Stimulated activated CD8-positive, alpha-beta memory T cell treated with anti-CD3 and anti-CD28 coated beads, Interleukin-15, amount 100 ng/mL, for 1 hour (primary cell): ENCODE results near the gene ZSCAN29.
A peak's percentile ranks its signal among the peaks of the same experiment; 100 is the strongest.
"Not testable (repeated sequence)": the region's sequence is repeated elsewhere in the genome, so short reads cannot be mapped to it uniquely, and the experiment has no call there.

Experiments used
- DNase-seq: peaks from one replicate; pipeline ENCODE4 v3.0.0-alpha.2; 2020; ENCODE audit warnings: low read depth

The ZSCAN29 gene

GRCh38 chr15:43370975-43371974 is at the start of gene ZSCAN29, which contains the start of gene TUBGCP4:
TSS of gene ZSCAN29 (minus strand) at chr15:43371043. CDS start at chr15:43369913, 1,130 bp downstream.
TSS of gene TUBGCP4 (plus strand) at chr15:43371101. CDS start at chr15:43371355, 254 bp downstream.
- DNase-seq, result peak; percentile 46

- no peak for DNase-seq
Observed at GRCh38 chr15:43420435-43420834, 49.6 kb upstream of the ZSCAN29 start.

GRCh38 chr15:43414196-43414595 is 43.4 kb upstream of the ZSCAN29 start:
- DNase-seq, result no peak

DNA sequence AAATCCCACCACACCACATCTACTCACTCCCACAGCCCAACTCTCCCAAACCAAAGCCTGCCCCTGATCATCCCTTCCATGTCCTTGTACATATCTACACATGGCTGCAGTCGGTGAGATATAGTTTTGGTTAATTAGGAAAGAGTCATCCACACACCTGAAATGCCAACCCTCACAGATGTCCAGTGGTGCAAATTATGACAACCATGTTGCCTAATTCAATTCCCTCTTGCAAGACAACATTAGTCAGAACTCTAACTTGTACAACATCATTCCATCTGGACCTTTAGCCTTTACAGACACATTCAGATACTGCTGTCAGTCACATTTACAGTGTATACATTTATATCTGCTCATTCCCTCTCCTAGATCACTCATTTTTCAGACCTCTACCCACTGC is 41.3 kb upstream of the ZSCAN29 start:
- DNase-seq, result no peak

- DNase-seq, result no peak
Observed at GRCh38 chr15:43410572-43411214, 39.9 kb upstream of the ZSCAN29 start.

- no peak for DNase-seq
Observed at GRCh38 chr15:43408789-43409188, 37.9 kb upstream of the ZSCAN29 start.

GRCh38 chr15:43406808-43407207 is 36.0 kb upstream of the ZSCAN29 start:
- no peak for DNase-seq

DNA sequence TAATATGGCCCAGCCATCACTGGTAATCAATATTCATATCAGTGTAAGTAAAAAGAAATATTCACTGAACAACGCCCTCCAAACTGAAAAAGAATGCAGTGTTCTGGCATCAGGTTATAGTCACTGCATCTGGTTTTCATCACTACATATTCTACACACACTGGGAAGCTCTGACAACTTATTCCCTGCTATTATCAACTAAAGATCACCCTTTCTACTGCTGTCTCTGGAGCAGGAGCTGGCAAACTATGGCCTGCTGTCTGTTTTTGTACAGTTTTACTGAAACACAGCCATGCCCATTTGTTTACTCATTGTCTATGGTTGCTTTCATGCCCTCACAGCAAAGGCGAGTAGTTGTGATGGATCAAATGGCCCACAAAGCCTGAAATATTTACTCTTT is 35.3 kb upstream of the ZSCAN29 start:
- DNase-seq, result no peak

DNA sequence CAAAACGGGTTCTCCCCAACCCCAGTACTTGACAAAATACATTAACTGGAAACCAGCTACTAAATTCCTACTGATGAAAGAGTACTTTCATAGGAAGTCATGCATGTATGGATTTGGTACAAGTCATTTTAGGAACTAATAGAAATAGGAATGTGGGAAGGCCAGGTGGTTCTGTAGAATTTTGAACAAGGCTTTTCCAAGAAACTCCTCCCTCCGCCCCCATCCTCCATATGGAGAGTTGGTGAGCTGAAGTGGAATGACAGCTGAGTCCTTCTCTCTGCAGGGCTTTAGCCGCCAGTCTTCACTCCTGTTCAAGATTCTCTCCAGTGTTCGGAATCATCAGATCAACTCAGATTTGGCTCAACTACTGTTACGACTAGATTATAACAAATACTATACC is 33.3 kb upstream of the ZSCAN29 start:
- no peak for DNase-seq

GRCh38 chr15:43403616-43404015 is 32.8 kb upstream of the ZSCAN29 start:
- DNase-seq, result no peak

- DNase-seq, result no peak
Observed at GRCh38 chr15:43402255-43402654, 31.4 kb upstream of the ZSCAN29 start.

GRCh38 chr15:43393592-43393991 is 22.7 kb upstream of the ZSCAN29 start:
- not testable (repeated sequence) for DNase-seq

GRCh38 chr15:43390723-43391122 is 19.9 kb upstream of the ZSCAN29 start:
- no peak for DNase-seq

DNA sequence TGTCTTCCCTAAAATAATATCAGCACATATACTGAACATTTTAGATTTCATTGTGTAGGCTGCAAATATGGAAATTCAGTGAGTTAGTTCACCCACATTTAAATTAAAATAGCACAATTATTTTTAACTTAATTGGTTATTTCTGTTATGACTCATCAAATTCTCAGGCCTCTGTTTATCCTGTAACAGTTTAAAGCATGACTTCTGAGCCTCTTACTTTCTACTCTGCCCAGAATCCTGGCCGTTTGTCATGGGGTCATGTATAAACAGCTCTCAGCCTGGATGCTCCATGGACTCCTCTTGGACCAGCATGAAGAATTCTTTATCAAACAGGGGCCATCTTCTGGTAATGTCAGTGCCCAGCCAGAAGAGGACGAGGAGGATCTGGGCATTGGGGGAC is 12.2 kb upstream of the ZSCAN29 start:
- DNase-seq, result no peak

DNA sequence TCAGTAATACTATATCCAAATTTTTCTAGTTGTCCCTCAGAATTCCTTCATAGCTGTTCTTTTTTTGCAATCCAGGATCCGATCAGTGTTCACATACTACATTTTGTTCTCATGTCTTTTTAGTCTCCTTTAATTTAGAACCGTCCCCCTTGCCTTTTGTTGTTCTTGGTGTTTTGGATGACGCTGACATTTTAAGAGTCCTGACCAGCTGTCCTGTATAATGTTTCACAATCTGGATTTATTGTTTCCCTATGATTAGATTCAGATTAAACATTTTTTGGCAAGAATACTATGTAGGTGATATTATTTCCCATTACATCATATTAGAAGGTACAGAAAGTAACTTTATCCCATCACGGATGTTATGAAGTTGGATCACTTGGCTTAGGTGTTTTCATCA is 11.5 kb upstream of the ZSCAN29 start:
- DNase-seq, result no peak

- no peak for DNase-seq
Observed at GRCh38 chr15:43378601-43379000, 7.8 kb upstream of the ZSCAN29 start.

GRCh38 chr15:43376017-43376705 is 5.3 kb upstream of the ZSCAN29 start:
- DNase-seq, result peak; percentile 4

GRCh38 chr15:43370310-43370974 is 401 bp downstream of the ZSCAN29 start:
- no peak for DNase-seq

GRCh38 chr15:43361313-43361903 is 9.4 kb downstream of the ZSCAN29 start:
- DNase-seq, result no peak

DNA sequence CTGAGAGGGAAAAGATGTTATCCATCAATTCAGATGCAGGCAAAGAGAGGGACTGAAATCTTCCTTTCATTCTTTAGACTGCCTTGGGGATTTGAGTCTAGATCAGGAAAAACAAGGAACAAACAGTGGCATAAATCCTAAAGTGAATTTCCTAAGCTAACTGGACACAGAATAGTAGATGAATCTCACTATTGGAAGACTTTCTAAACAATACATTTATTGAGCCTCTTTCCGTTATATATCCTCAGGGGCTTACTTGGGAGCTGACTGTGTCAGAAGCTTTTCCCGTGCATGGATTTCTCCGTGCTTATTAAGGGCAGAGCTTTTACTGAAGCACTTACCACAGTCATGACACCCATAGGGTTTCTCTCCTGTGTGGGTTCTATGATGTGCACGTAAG is 10.0 kb downstream of the ZSCAN29 start:
- no peak for DNase-seq

GRCh38 chr15:43352693-43353382 is 18.0 kb downstream of the ZSCAN29 start:
- no peak for DNase-seq
